Erythroblast (primary cell): Measurements from ENCODE around the gene VAC14.

Source experiments
- DNase-seq, 2 experiments: peaks; one replicate each; lab custom pipeline; 2025; lab: John Stamatoyannopoulos, UW
- GATA1 ChIP-seq: IDR thresholded peaks from 2 replicates; pipeline ENCODE4 v1.6.1; 2011; ENCODE audit warnings: low read depth, mild to moderate bottlenecking, control low read depth, low read length, moderate library complexity
- POLR2A ChIP-seq: IDR thresholded peaks from 2 replicates; pipeline ENCODE4 v1.6.1; 2011; ENCODE audit warnings: mild to moderate bottlenecking, low read length

The VAC14 gene

DNA sequence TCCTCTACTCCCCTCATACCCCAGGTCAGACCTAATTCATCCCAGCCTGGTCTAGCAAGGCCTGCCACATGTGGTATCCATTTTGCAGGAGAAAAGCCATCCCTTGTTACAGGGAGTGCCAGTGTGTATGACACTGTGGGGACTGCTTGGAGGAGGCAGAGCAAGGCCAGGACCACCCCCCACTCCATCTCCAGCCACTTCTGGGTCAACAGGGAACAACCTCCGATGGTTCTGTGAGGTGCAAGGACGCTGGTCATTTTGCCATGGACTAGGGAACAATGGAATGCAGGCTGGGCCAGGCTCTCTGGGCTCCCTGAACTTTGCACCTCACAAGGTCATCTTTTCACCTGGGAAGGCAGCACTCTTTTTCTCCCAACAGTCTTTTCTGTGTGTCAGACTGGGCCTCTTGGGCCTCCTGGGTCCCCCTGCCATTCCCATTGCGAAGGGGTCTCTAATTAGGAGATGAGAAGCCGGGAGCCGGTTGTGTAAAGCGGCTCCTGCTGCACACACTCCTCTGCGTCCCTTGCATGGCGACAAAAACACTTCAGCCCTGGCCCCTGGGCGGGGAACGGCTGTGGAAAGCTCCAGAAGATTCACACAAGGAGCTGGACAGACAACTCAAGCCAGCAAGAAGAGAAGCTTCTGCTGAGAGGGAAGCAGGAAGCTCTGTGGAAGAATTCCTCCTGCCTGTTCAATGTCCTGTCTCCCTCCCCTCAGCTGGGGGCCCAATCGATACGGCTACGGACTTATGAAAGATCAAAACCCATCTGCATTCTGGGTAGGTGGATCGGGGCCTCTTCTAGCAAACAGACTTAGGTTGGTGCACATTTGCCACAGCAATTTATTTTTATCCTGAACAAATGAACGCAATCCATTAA, 76.6 kb downstream of the VAC14 start:
- TF ChIP-seq GATA1 (no peak), POLR2A (no peak)

DNA sequence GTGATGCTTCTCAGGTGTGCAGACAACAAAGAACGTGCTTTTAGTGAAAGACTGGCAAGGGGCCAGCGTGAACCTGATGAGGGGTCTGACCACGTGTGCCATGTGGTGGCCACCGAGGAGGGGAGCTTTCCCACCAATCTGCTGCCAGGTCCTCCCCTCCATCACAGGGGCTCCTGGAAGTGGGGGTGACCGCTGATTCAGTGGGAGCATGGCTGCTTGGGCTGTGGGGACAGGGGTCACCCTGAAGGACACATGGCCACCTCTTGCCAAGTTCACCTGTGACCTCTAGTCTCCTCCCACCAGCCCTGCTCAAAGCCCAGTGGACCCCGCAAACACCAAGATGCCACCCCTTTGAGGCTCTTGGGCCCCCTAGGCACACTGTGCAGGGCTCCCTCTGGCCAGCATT, 77.2 kb downstream of the VAC14 start:
- TF ChIP-seq GATA1 (no peak), POLR2A (no peak)
- DNase-seq: no peak

More for the DNA sequence above, 76.6 kb downstream of the VAC14 start:
- DNase-seq: no peak

DNA sequence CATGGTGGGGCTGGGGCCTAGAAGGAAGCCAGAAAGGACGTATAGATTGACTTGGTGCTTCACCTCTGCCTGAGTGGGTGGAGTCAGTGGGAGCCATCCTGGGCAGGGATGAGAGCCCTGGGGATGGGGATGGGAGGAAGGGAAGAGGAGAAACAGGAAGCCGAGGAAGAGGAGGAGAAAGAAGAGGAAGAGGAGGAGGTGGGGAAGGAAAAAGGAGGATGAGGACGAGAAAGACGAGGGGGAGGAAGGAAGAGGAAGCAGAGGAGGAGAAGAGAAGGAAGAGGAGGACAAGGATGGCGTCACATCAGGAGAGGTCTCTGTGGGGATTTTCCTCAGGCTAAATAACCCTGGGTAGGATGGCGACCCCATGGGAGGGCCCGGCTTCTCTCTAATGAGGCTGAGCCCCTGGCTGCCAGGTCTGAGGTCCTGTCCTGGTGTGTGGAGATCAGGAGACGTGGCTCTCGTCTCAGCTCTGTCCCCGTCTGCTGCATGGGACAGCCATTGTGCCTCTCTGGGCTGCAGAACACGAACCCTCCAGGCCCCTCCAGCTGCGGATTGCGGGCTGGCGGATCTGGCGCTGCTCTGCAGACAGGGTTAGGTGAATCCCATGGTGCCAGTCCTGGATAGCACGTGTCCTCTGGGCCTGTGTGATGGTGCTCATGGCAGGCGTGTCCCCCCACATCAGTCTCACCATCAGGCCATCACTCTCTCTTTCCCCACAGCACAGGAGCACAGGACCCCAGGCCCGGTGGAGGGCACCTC, 79.6 kb downstream of the VAC14 start:
- no peak for DNase-seq
- TF ChIP-seq GATA1 (no peak), POLR2A (no peak)

DNA sequence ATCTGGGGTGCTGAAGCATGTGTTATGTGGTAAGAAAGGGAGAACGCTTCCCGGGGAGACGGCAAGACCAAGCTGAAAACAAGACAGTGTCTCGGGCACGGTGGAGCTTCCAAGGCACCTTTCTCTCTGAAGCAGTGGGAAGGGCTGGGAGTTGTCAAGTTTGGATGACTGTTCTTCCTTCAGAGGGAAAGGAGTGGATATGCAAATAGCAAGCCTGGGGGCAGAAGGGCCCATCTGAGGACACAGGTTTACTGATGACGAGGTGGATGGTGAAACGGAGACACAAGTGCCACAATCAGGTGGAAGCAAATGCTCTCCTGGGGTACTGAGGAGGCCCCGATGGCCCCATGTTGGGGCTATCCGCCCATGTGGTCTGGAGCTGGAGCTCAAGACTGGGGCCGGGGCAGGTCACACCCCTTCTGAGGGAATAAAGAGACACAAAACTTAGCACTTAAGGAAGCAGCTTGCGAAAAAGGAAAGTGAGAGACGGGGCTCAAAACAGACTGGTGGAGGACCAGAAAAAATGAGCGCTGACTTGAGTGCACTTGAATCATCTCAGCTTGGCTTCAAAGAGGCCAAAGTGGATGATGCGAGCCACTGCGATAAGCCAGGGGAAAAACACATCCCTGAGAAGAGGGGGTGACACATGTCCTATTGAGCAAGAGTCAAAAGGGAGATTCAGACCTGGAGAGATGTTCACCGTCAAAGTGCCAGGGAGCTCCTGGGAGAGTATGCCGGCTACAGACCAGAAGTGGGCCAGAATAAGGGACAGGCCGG, 80.3 kb downstream of the VAC14 start:
- TF ChIP-seq POLR2A (no peak), GATA1 (no peak)
- DNase-seq: no peak

DNA sequence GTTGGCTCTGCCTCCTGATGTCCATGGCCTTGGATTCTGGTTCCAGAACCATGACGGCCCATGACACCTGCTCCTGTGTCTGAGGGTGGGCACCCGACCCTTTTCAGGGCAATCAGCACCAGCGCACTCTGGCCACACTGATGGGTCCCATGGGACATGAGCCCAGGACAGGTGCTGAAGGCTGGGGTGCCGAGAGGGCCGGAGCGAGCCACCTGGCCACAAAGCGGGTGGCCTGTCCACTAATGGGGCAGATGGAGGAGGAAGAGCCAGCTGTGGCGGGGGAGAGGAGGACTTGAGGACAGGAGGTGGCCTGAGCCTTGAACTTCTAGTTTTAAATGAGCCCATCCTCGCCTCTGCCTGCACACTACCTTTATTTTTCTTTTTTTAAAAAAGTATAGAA, 83.9 kb downstream of the VAC14 start:
- TF ChIP-seq POLR2A: no peak
- TF ChIP-seq GATA1: no peak
- no peak for DNase-seq

DNA sequence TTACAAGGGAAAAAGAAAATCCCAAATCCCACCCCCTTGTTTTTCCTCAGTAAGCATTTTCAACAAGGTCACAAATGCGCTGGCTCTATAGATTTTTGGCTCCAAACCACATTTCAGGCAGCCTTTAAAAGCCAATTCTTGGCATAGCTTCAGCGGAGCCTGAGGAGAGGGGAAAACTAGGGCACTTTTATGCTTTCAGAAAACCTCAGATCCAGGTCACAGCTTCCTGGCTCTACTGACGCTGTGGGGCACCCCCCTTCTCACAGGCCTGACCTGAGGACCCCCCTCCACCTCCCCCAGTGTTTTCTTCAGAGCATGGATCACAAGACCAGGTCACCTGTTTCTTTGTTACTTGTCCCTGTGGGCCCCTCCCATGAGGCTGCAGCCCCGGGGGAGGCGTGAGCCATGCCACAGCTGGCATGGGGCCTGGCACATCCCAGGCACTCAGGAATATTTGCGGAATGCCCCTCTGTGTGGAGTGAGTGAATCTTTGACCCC, 85.0 kb downstream of the VAC14 start:
- no peak for DNase-seq
- no peak for TF ChIP-seq POLR2A
- TF ChIP-seq GATA1: no peak

DNA sequence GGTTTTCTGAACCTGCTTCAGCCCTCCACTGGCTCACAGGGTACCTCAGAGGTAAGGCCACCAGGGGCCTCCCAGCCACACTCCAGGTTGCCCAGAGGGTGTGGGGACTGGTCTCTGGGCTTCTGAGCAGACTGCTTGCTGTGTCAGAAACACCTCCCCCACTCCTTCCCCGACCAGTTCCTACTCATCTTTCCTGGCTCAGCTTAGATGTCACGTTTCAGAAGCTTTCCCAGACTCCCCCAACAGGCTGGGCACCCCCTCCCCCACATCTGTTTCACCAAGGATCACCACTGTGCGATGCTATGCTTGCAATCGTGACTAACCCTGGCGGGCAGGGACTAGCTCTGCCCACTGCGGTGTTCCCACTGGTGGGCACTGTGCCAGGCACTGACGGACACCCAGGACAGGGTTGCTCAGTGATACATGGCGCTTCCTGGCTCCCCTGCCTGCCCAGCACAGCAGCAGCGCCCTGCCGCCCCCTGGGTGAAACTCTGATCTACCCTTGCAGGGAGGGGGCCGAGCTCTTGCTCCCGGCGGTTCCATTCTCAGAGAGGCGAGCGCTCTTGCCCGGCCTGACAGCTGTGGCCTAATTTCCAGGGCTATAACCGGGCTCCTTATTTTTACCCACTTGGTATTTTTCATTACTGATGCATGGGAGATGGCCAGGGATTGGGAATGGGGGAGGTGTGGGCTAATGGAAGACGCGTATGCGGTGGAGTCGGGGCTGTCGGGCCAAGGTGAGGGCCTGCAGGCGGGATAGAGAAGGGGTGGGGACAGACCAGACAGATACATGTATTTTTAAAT, 85.7 kb downstream of the VAC14 start:
- DNase-seq: no peak
- no peak for TF ChIP-seq POLR2A
- TF ChIP-seq GATA1: no peak

DNA sequence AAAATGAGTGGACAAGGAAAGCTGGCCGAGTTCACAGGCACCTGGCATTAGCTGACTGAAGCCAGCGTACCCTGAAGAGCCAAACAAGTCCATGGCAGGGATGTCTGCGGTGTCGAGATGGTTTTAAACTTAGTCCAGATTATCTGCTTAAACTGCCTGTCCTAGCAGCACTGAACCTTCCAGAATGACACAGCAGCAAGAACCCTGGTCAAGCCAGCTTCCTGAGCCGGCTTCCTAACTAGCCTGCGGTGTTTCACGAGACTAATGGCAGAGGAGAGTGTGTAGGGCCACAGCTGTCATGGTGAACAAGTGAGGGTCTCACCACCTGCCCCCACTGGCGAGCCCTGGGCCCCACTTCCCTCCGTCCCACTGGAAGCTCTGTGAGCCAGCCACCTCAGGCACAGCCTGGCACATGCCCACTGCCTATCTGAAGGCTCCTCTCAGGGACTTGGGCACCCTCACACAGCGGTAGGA, 86.3 kb downstream of the VAC14 start:
- TF ChIP-seq POLR2A: no peak
- TF ChIP-seq GATA1: no peak
- no peak for DNase-seq

DNA sequence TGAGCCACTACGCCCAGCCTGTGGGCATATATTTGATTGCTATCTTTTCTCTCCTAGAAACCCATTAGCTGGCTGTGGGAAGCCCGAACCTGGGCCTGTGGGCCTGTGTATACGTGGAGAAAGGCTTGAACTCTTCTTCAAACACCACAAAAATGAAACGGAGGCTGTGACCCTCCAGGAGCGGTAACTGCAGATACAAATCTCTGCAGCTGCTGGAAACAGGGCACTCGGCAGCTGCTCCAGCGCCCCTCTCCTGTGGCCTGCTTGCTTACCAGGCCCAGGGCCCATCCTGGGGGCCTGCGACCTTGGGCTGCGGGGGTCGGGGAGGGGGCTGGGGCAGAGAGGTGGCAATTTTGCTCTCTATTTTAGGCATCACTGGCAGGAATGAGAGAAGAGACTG, 87.1 kb downstream of the VAC14 start:
- TF ChIP-seq POLR2A (no peak), GATA1 (no peak)
- no peak for DNase-seq

DNA sequence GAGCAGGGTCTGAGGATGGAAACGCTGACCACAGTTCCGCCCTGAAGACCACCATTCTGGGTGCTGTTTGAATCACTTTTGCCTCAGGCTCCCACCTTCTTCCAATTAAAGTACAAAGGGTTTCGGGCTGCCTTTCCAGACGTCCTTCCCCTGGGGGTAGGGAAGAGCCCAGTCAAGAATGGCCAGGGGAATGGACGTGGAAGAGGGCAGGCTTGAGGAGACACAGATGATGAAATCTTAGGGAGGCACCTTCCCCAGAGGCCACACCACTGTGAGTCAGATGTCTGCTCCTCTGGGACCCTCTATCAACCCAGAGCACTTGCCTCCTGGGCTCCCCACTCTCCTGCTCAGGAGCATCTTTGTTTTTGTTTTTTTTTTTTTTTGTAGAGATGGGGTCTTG, 87.6 kb downstream of the VAC14 start:
- no peak for TF ChIP-seq POLR2A
- TF ChIP-seq GATA1: no peak
- peak in 1 of 2 experiments; percentile 19 for DNase-seq

DNA sequence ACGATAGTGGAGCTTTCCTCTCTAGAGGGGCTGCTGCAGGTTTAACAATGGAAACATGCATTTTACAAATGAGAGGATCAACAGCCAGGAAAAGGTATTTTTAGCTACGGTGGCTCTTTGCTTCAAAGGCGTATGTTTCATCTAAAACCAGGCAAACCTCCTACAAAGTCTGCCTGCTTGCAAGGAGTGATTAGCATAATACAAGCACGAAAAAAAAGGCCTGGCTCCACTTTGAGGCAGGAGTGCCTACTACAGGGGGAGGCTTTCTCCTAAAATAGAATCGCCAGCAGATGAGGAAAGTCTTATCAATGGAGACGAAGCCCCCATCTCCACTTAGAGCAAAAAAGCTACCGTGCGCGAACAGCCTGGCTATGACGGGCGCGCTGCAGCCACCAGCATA, 88.0 kb downstream of the VAC14 start:
- TF ChIP-seq POLR2A (no peak), GATA1 (no peak)
- DNase-seq: no peak

DNA sequence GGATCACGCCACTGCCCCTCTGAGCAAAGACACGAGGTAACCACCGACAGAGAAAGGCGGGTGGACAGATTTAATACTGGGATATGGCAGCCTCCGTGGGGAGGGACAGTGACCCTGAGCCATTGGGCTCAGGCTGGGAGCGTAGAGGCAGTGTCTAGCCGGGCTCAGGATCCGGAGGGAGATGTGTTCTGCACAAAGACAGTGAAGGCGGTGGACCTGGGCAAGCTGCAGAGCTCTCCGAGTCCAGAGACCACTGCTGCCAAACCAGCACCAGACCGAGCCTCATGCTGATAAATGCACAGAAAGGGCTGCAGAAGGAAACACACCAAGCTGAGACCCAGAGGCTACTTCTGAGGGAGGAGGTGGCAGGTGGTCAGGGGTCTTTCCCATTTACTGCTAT, 88.6 kb downstream of the VAC14 start:
- TF ChIP-seq POLR2A (no peak), GATA1 (no peak)
- DNase-seq: no peak
